ENCODE measurements around the gene LGALS7B.
"Not testable (repeated sequence)": the region's sequence is repeated elsewhere in the genome, so short reads cannot be mapped to it uniquely, and the experiment has no call there.

LGALS7B gene

DNA sequence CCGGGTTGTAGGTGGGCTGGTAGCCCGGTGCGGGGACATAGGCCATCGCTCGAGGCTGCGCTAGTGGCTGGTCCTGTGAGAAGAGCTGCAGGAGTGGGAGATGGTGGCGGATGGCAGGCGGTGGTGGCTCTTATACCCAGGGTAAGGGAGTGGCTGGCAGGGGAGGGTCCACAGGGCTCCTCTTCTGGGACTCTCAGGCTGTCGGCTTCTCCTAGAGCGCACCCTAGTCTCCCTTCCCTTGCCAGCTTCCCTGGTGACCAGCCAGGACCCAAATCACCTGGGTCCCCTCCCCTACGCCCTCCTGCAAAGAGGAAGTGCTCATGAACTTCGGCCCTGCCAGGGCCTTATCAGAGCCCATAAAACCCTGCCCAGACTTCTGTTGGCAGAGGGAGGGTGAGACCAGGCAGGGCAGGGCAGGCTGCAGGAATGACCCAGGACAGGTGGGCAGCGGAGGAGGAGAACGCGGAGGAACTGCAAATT, 23.9 kb downstream of the LGALS7B start, which contains the start of gene LGALS4:
LGALS4 (minus strand) TSS at position 105 of the 480 bp plus-strand sequence; CDS start at position 46, 59 bp downstream.
- Histone ChIP-seq H2AFZ (ENCODE audit: low read length) (no peak within 1 kb of the TSS), H3K27ac (ENCODE audit: low read depth, low read length, poor library complexity, severe bottlenecking) (no peak within 1 kb of the TSS), H3K4me2 (ENCODE audit: low read length) (no peak within 1 kb of the TSS), H3K4me1 (ENCODE audit: insufficient read depth, low read length, severe bottlenecking) (no peaks in the 10 kb centered on the region), H3K9ac (ENCODE audit: low read length) (no peak within 1 kb of the TSS), H3K9me3 (ENCODE audit: low read length) (no peaks in the 10 kb centered on the region), H3K27me3 (ENCODE audit: insufficient read depth, low read length) (no peaks in the 10 kb centered on the region), H3F3A (ENCODE audit: insufficient read depth, low read length) (no peaks in the 10 kb centered on the region), H3K79me2 (ENCODE audit: insufficient read depth, low read length) (no peaks in the 10 kb centered on the region), H3K36me3 (ENCODE audit: insufficient read depth, low read length) (peaks cover 30% of the 10 kb centered on the region), H4K20me1 (ENCODE audit: insufficient read depth, low read length) (no peaks in the 10 kb centered on the region), H3K4me3 (ENCODE audit: low read depth, low read length, poor library complexity, severe bottlenecking) (no peak within 1 kb of the TSS), H3K9me2 (ENCODE audit: low read depth, low read length) (no peaks in the 10 kb centered on the region)
- TF ChIP-seq, protein P1, sequence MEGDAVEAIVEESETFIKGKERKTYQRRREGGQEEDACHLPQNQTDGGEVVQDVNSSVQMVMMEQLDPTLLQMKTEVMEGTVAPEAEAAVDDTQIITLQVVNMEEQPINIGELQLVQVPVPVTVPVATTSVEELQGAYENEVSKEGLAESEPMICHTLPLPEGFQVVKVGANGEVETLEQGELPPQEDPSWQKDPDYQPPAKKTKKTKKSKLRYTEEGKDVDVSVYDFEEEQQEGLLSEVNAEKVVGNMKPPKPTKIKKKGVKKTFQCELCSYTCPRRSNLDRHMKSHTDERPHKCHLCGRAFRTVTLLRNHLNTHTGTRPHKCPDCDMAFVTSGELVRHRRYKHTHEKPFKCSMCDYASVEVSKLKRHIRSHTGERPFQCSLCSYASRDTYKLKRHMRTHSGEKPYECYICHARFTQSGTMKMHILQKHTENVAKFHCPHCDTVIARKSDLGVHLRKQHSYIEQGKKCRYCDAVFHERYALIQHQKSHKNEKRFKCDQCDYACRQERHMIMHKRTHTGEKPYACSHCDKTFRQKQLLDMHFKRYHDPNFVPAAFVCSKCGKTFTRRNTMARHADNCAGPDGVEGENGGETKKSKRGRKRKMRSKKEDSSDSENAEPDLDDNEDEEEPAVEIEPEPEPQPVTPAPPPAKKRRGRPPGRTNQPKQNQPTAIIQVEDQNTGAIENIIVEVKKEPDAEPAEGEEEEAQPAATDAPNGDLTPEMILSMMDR (IDR thresholded peaks at IDR 0.05; ENCODE audit: low read length) = no peak
- no peak for TF ChIP-seq EZH2 (IDR thresholded peaks at IDR 0.05; ENCODE audit: borderline replicate concordance, low read length)

- Histone ChIP-seq H3K36me3 (ENCODE audit: insufficient read depth, low read length) (peaks cover 30% of the 10 kb centered on the region), H3K9me2 (ENCODE audit: low read depth, low read length) (no peaks in the 10 kb centered on the region), H3K79me2 (ENCODE audit: insufficient read depth, low read length) (no peaks in the 10 kb centered on the region), H3K9me3 (ENCODE audit: low read length) (no peaks in the 10 kb centered on the region), H3K27ac (ENCODE audit: low read depth, low read length, poor library complexity, severe bottlenecking) (no peak overlapping the region), H3K4me2 (ENCODE audit: low read length) (no peak overlapping the region), H3K4me3 (ENCODE audit: low read depth, low read length, poor library complexity, severe bottlenecking) (no peak overlapping the region), H3K4me1 (ENCODE audit: insufficient read depth, low read length, severe bottlenecking) (no peaks in the 10 kb centered on the region), H3K9ac (ENCODE audit: low read length) (no peak overlapping the region), H3K27me3 (ENCODE audit: insufficient read depth, low read length) (no peaks in the 10 kb centered on the region), H3F3A (ENCODE audit: insufficient read depth, low read length) (no peaks in the 10 kb centered on the region), H4K20me1 (ENCODE audit: insufficient read depth, low read length) (no peaks in the 10 kb centered on the region), H2AFZ (ENCODE audit: low read length) (no peak overlapping the region)
- no peak for TF ChIP-seq EZH2 (IDR thresholded peaks at IDR 0.05; ENCODE audit: borderline replicate concordance, low read length)
- TF ChIP-seq, protein P1 (IDR thresholded peaks at IDR 0.05; ENCODE audit: low read length) = no peak
Measured at GRCh38 chr19:38813323-38813722, 24.3 kb downstream of the LGALS7B start.

GRCh38 chr19:38813932-38814331, 24.9 kb downstream of the LGALS7B start:
- not testable (repeated sequence) for H3K27me3 ChIP-seq (ENCODE audit: insufficient read depth, low read length); H3K9ac ChIP-seq (ENCODE audit: low read length); H3K9me3 ChIP-seq (ENCODE audit: low read length); H3F3A ChIP-seq (ENCODE audit: insufficient read depth, low read length); H3K4me2 ChIP-seq (ENCODE audit: low read length); H4K20me1 ChIP-seq (ENCODE audit: insufficient read depth, low read length); H3K4me3 ChIP-seq (ENCODE audit: low read depth, low read length, poor library complexity, severe bottlenecking); H3K4me1 ChIP-seq (ENCODE audit: insufficient read depth, low read length, severe bottlenecking); H3K9me2 ChIP-seq (ENCODE audit: low read depth, low read length); H3K27ac ChIP-seq (ENCODE audit: low read depth, low read length, poor library complexity, severe bottlenecking); H3K79me2 ChIP-seq (ENCODE audit: insufficient read depth, low read length); H2AFZ ChIP-seq (ENCODE audit: low read length)
- H3K36me3 ChIP-seq (ENCODE audit: insufficient read depth, low read length) = peaks cover 30% of the 10 kb centered on the region

All from OCI-LY1 (cell line).